ENCODE measurements around the gene ADPRS.

Gene ADPRS

DNA sequence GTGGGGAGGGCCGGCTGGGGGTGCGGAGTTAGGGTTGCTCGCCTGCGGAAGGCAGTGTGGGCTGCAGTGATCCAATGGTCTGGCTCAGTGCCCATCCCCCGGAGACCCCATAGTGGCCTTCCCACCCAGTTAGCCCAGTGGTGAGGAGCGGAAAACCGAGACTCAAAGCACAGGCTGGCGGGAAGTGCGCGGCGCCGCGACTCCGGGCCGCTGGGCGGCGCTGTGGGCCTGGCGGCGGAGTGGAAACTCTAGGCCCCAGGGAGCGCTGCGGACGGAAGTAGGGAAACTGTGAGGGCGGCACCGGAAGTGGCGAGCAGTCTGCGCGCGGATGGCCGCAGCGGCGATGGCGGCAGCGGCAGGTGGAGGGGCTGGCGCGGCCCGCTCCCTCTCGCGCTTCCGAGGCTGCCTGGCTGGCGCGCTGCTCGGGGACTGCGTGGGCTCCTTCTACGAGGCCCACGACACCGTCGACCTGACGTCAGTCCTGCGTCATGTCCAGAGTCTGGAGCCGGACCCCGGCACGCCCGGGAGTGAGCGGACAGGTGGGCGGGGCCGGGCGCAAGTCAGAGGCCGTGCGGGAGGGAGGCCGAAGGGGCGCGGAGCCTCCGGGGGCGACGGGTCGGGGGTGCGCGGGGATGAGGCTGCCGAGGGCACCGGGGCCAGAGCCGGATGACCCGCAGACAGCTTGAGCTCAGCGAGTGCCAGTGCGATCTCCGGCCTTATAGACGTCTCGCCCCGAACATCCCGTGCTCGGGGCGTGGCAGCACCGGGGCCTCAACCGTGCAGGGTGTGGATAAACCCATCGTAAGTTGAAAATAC is at the start of gene ADPRS:
ADPRS (plus strand) TSS at position 316 of the 816 bp plus-strand sequence; CDS start at position 329, 13 bp downstream.
- DNase-seq (ENCODE audit: low read depth) = peak; percentile 91

- no peak for DNase-seq (ENCODE audit: low read depth)
These were observed 48.5 kb upstream of the ADPRS start for GRCh38 chr1:36040238-36040637.

GRCh38 chr1:36051821-36052220 is 36.9 kb upstream of the ADPRS start:
- DNase-seq (ENCODE audit: low read depth) = no peak

- DNase-seq (ENCODE audit: low read depth) = no peak
These were observed 34.7 kb upstream of the ADPRS start for GRCh38 chr1:36053978-36054377.

- DNase-seq (ENCODE audit: low read depth) = no peak
These were observed 33.0 kb upstream of the ADPRS start for GRCh38 chr1:36055706-36056105.

DNA sequence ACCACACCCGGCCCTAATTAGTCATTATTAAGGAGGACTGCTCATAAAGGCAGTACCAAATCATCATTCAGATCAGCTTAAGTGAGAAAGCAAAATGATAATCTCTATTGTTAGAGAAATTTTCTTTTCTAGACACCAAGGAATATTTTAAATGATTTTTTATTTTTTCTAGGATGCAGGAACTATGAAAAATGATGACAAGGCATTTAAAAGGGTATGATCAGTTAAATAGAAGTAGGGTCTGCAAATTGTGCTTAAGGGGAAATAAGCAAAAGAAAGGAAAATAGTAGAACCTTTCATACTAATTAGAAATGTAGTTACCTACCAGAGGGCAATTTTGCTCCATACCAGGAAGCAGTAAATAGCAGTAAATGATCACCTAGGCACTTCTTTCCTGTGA is 26.4 kb upstream of the ADPRS start:
- no peak for DNase-seq (ENCODE audit: low read depth)

- no peak for DNase-seq (ENCODE audit: low read depth)
These were observed 20.8 kb upstream of the ADPRS start for GRCh38 chr1:36067871-36068270.

DNA sequence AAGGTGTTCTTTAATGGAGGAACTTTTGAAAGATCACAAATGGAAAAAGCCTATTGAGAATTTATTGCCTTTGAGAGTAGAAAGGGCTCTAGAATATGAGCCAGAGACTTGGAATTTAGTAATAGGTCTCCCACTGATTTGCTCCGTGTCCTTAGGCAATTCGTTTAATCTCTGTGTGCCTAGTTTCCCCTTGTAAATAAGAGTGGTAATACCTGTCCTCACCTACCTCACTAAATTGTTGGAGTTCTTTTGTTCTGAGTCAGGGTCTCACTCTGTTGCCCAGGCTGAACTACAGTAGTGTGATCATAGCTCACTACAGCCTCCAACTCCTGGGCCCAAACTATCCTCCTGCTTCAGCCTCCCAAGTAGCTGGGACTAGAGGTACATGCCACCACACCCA is 19.8 kb upstream of the ADPRS start:
- no peak for DNase-seq (ENCODE audit: low read depth)

- DNase-seq (ENCODE audit: low read depth) = no peak
These were observed 18.3 kb upstream of the ADPRS start for GRCh38 chr1:36070349-36070748.

GRCh38 chr1:36076979-36077573 is 11.6 kb upstream of the ADPRS start:
- no peak for DNase-seq (ENCODE audit: low read depth)

- DNase-seq (ENCODE audit: low read depth) = no peak
These were observed 8.5 kb upstream of the ADPRS start for GRCh38 chr1:36080236-36080635.

GRCh38 chr1:36080801-36081200 is 7.9 kb upstream of the ADPRS start:
- DNase-seq (ENCODE audit: low read depth) = no peak

GRCh38 chr1:36081926-36082485 is 6.7 kb upstream of the ADPRS start:
- DNase-seq (ENCODE audit: low read depth) = no peak

DNA sequence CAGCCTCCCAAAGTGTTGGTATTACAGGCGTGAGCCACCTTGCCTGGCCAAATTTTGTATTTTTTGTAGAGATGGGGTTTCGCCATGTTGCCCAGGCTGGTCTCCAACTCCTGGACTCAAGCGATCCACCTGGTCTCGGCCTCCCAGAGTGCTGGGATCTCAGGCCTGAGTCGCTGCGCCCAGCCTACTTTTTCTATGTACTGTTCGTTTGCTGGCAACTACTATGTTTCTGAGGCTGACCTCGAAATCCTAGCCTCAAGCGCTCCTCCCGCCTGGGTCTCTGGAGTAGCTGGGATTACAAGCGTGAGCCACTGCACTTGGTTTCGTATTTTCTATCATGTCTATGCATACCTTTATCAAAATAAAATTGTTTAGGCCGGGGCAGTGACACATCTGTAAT is 5.5 kb upstream of the ADPRS start:
- DNase-seq (ENCODE audit: low read depth) = no peak

GRCh38 chr1:36083635-36084496 is 4.8 kb upstream of the ADPRS start, which contains the start of gene TEKT2:
Gene TEKT2 (plus strand): TSS chr1:36084094. CDS start chr1:36084922, 828 bp downstream.
- no peak for DNase-seq (ENCODE audit: low read depth)

GRCh38 chr1:36084497-36085115 is 4.1 kb upstream of the ADPRS start:
- no peak for DNase-seq (ENCODE audit: low read depth)

DNA sequence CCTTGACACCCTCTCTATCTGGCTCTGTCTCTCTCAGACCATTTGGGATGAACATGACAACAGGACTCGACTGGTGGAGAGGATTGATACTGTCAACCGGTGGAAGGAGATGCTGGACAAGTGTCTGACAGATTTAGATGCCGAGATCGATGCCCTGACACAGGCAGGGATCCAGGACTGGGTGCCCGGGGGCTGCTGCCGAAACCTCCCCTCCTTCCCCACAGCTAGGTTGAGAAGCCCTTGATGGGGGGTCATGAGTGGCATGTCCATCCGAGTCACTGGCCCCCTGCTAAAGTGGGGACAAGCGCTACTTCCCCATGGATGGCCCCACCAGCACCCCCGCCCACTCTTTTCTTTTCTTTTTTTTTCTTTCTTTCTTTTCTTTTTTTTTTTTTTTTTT is 3.6 kb upstream of the ADPRS start:
- no peak for DNase-seq (ENCODE audit: low read depth)

DNA sequence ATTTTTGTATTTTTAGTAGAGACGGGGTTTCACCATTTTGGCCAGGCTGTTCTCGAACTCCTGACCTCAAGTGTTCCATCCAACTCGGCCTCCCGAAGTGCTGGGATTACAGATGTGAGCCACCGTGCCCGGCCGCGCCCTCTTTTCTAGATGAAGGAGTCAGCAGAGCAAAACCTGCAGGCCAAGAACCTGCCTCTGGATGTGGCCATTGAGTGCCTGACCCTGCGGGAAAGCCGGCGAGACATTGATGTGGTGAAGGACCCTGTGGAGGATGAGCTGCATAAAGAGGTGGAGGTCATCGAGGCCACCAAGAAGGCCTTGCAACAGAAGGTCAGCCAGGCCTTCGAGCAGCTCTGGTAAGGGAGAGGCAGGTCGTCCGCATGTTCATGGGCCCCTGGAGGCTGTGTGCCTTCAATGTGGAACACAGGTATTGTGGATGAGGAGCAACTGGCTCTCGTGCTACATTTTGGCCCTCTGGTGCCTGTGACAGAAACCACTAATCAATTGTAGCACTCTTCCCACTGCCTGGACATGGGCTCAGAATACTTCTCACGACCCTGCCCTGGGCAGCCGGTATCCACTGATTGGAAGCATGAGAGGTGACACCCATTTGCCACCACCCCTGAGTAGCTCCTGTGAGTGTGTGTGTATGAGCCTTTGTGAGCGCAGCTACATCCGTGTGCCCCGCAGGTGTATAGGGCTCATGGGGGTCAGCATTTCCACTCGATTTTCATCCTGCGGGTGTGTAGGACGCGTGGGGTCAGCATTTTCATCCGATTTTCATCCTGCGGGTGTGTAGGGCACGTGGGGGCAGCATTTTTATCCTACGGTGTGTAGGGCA is 2.8 kb upstream of the ADPRS start:
- DNase-seq (ENCODE audit: low read depth) = no peak

DNA sequence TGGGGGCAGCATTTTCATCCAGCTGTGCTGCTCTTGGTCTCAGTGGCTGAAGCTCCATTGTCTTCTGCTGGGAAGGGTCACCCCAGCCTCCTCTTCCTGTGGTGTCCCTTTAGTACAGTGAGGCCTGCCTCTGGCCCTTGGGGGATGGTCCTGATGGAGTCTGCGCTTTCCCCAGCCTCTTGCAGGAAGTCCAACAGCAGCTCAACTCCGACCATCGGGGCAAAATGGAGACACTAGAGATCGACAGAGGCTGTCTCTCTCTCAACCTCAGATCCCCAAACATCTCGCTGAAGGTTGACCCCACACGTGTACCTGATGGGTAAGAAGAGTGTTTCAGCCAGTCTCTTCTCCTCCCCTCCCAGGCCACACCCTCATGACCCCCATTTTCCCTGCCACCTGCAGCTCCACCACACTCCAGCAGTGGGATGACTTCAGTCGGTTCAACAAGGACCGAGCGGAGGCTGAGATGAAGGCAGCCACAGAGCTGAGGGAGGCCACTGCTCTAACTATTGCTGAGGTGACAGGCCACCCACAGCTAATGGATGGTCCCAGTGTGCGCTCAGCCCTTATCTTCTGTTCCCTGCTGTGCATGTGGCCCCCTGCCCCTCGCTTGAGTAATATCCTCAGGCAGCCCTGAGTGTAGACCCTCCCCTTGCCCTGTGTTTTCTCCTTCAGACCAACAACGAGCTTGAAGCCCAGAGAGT is 2.0 kb upstream of the ADPRS start:
- DNase-seq (ENCODE audit: low read depth) = no peak
